GM18861 (cell line): ENCODE data around the gene SHANK3.

Experiments
- ATAC-seq: cut with Tn5 transposase; IDR thresholded peaks from one replicate; pipeline ENCODE4 v1.9.1; 2021; ENCODE audit not compliant: unreplicated experiment

SHANK3 gene

GRCh38 chr22:50711446-50712340 lies 39.1 kb downstream of the SHANK3 start:
- ATAC-seq: no peak

- no peak for ATAC-seq
Measured at GRCh38 chr22:50712341-50713007, 39.9 kb downstream of the SHANK3 start.

- ATAC-seq: no peak
Measured at GRCh38 chr22:50713008-50713385, 40.4 kb downstream of the SHANK3 start.

- ATAC-seq: no peak
Measured at GRCh38 chr22:50713571-50714056, 41.0 kb downstream of the SHANK3 start.

- ATAC-seq: no peak
Measured at GRCh38 chr22:50714150-50714549, 41.5 kb downstream of the SHANK3 start.

- no peak for ATAC-seq
Measured at GRCh38 chr22:50714631-50715179, 42.1 kb downstream of the SHANK3 start.

GRCh38 chr22:50715250-50715649 lies 42.6 kb downstream of the SHANK3 start:
- ATAC-seq: no peak

GRCh38 chr22:50715776-50716175 lies 43.2 kb downstream of the SHANK3 start:
- no peak for ATAC-seq

GRCh38 chr22:50716290-50717024 lies 43.8 kb downstream of the SHANK3 start:
- ATAC-seq: no peak

- ATAC-seq: no peak
Measured at GRCh38 chr22:50717709-50718351, 45.2 kb downstream of the SHANK3 start.

GRCh38 chr22:50718352-50718709 lies 45.7 kb downstream of the SHANK3 start:
- ATAC-seq: no peak

- no peak for ATAC-seq
Measured at GRCh38 chr22:50719814-50720300, 47.2 kb downstream of the SHANK3 start.

GRCh38 chr22:50720301-50721256 lies 48.0 kb downstream of the SHANK3 start:
- no peak for ATAC-seq

- no peak for ATAC-seq
Measured at GRCh38 chr22:50721257-50721844, 48.7 kb downstream of the SHANK3 start.

GRCh38 chr22:50722048-50722701 lies 49.6 kb downstream of the SHANK3 start:
- ATAC-seq: no peak
